Endothelial cell of umbilical vein (primary cell): ENCODE data around the gene CYP3A5. TPM values are rescaled to one million over a fixed set of nuclear protein-coding genes. Genes with fewer than 3 reads are reported as not detected.
"Not testable (repeated sequence)": the region's sequence is repeated elsewhere in the genome, so short reads cannot be mapped to it uniquely, and the experiment has no call there.

Experiments used
- BruUV-seq: library from RNA; stranded (reverse); fragments of 400-500 nt; replicated peaks from 2 replicates; lab custom pipeline; 2021; lab: Mats Ljungman, UMichigan
- CTCF ChIA-PET: fragments of 300-600, 350-600 bp; sonication (Branson Sonifier 250); formaldehyde crosslinking; loops from one replicate; lab custom pipeline; 2021; ENCODE audit warnings: antibody characterized with exemption, inconsistent platforms; lab: Charles Lee
- POLR2A ChIA-PET: fragments of 300-600, 350-600 bp; sonication (Branson Sonifier 250); formaldehyde crosslinking; loops from one replicate; lab custom pipeline; 2021; ENCODE audit warnings: antibody characterized with exemption, inconsistent platforms; lab: Charles Lee
- DNase-seq: peaks from one replicate; pipeline ENCODE4 v3.0.0-alpha.2; 2011; ENCODE audit warnings: low read depth, low spot score
- FAIRE-seq: peaks from 2 replicates; lab custom pipeline; 2011; peaks lifted over from hg19 to GRCh38; lab: Jason Lieb, UNC
- H2AFZ ChIP-seq: 2 replicates; pipeline ENCODE4 v1.6.0; 2012; ENCODE audit warnings: low read depth, low read length, control low read depth, inconsistent platforms
- H3K27ac ChIP-seq: 2 replicates; pipeline ENCODE4 v1.5.1; 2011; ENCODE audit warnings: low read depth, mild to moderate bottlenecking, control low read depth, low read length, moderate library complexity; ENCODE audit not compliant: insufficient read depth
- H3K27me3 ChIP-seq, 2 experiments: 2 replicates each; pipeline versions ENCODE4 v1.6.0 to v1.6.1; 2011; ENCODE audit warnings: low read length in 2 of 2, mixed read lengths in 1 of 2; ENCODE audit not compliant: control insufficient read depth in 2 of 2, insufficient read depth in 2 of 2
- H3K36me3 ChIP-seq, 2 experiments: 2 replicates in 1 of 2; 3 replicates in 1 of 2; pipeline ENCODE4 v1.5.1; 2011; ENCODE audit warnings: low read length in 2 of 2, mild to moderate bottlenecking in 1 of 2, moderate library complexity in 1 of 2; ENCODE audit not compliant: control insufficient read depth in 2 of 2, insufficient read depth in 2 of 2; ENCODE audit errors: extremely low read depth in 1 of 2
- H3K4me1 ChIP-seq: 3 replicates; pipeline ENCODE4 v1.5.1; 2011; ENCODE audit warnings: mild to moderate bottlenecking, low read length; ENCODE audit not compliant: control insufficient read depth, insufficient read depth; ENCODE audit errors: extremely low read depth
- H3K4me2 ChIP-seq: 2 replicates; pipeline ENCODE4 v1.6.1; 2011; ENCODE audit warnings: low read length, control low read depth, mixed read lengths; ENCODE audit not compliant: insufficient read depth
- H3K4me3 ChIP-seq, 3 experiments: fragments of 200-600 bp in 1 of 3; sonication (generic), shearing (Covaris generic) in 1 of 3; replicated peaks in 1 of 3; 2 replicates each; pipeline ENCODE4 v1.5.1; 2011 to 2016; ENCODE audit warnings: control low read depth in 3 of 3, low read length in 3 of 3, mild to moderate bottlenecking in 2 of 3, inconsistent platforms in 1 of 3, low read depth in 1 of 3, moderate library complexity in 1 of 3; ENCODE audit not compliant: insufficient read depth in 1 of 3
- H3K79me2 ChIP-seq: 2 replicates; pipeline ENCODE4 v1.6.0; 2012; ENCODE audit warnings: low read length, inconsistent platforms; ENCODE audit not compliant: control insufficient read depth, insufficient read depth
- H3K9ac ChIP-seq: replicated peaks from 2 replicates; pipeline ENCODE3; 2011; ENCODE audit warnings: low read length, control low read depth; ENCODE audit not compliant: insufficient read depth; ENCODE audit errors: extremely low read depth
- H3K9me1 ChIP-seq: replicated peaks from 3 replicates; pipeline ENCODE4 v1.6.0; 2011; ENCODE audit warnings: mild to moderate bottlenecking, low read length; ENCODE audit not compliant: control insufficient read depth, insufficient read depth; ENCODE audit errors: extremely low read depth
- H3K9me3 ChIP-seq: replicated peaks from 2 replicates; pipeline ENCODE4 v1.5.1; 2012; ENCODE audit warnings: low read length, inconsistent platforms; ENCODE audit not compliant: control insufficient read depth, insufficient read depth
- H4K20me1 ChIP-seq: replicated peaks from 2 replicates; pipeline ENCODE3; 2011; ENCODE audit warnings: mild to moderate bottlenecking, low read length; ENCODE audit not compliant: control insufficient read depth, insufficient read depth; ENCODE audit errors: extremely low read depth
- CTCF ChIP-seq, 2 donors: IDR thresholded peaks; 1 replicate in 1 of 2; 2 replicates in 1 of 2; pipeline ENCODE4 v1.5.1; 2011; ENCODE audit warnings: low read length in 2 of 2, mild to moderate bottlenecking in 2 of 2, moderate library complexity in 2 of 2, control low read depth in 1 of 2, inconsistent platforms in 1 of 2, low read depth in 1 of 2; ENCODE audit not compliant: insufficient read depth in 1 of 2; ENCODE audit errors: extremely low read depth in 1 of 2
- EZH2 ChIP-seq: IDR thresholded peaks from 2 replicates; pipeline ENCODE4 v1.6.1; 2012; ENCODE audit warnings: borderline replicate concordance, low read depth, mild to moderate bottlenecking, moderate library complexity, low read length, inconsistent platforms; ENCODE audit not compliant: severe bottlenecking
- GATA2 ChIP-seq: IDR thresholded peaks from 2 replicates; pipeline ENCODE4 v1.7.0; 2011; ENCODE audit warnings: low read depth, mild to moderate bottlenecking, moderate library complexity, mixed read lengths, low read length; ENCODE audit not compliant: insufficient read length, insufficient read depth
- JUN ChIP-seq: IDR thresholded peaks from 2 replicates; pipeline ENCODE4 v1.6.1; 2011; ENCODE audit warnings: borderline replicate concordance, low read depth; ENCODE audit not compliant: insufficient read length, insufficient read depth
- MYC ChIP-seq: IDR thresholded peaks from one replicate; pipeline ENCODE4 v1.6.1; 2011; ENCODE audit warnings: mild to moderate bottlenecking, low read depth, low read length
- POLR2A ChIP-seq: IDR thresholded peaks from 2 replicates; pipeline ENCODE4 v1.6.1; 2012; ENCODE audit warnings: low read depth, mild to moderate bottlenecking, control low read depth, low read length
- dilution Hi-C: fragments of 300-500 bp; cut with MboI; formaldehyde crosslinking; loops from one replicate; pipeline ENCODE4 v1.15.0; 2019; ENCODE audit warnings: low sequenced_read_pairs; ENCODE audit not compliant: extremely low pct_ligation_motif_present
- intact Hi-C: fragments of 100-400 bp; cut with micrococcal nuclease; formaldehyde crosslinking; loops from one replicate; pipeline ENCODE4 v1.10.0; 2022
- polyA plus RNA-seq, 4 experiments: library from polyadenylated mRNA; depleted of rRNA in 3 of 4; stranded (reverse) in 3 of 4; unstranded in 1 of 4; fragments of >200 nt; gene quantifications; 2 replicates each; pipeline versions ENCODE4 v1.2.1 to v1.2.3, GENCODE V29; 2011 to 2012; ENCODE audit warnings: missing spikeins in 1 of 4
- total RNA-seq: library from RNA; stranded (reverse); gene quantifications from 2 replicates; pipeline ENCODE4 v1.2.3, GENCODE V29; 2021
- TF ChIP-seq, protein P1 (sequence below): IDR thresholded peaks from 2 replicates; pipeline ENCODE4 v1.6.1; 2011; ENCODE audit not compliant: insufficient read depth, insufficient read length

CYP3A5 gene
- total and polyA plus RNA-seq, 2 donors (not counting 3 experiments of a cell fraction or from before 2014, with no cell fraction given) = not detected

DNA sequence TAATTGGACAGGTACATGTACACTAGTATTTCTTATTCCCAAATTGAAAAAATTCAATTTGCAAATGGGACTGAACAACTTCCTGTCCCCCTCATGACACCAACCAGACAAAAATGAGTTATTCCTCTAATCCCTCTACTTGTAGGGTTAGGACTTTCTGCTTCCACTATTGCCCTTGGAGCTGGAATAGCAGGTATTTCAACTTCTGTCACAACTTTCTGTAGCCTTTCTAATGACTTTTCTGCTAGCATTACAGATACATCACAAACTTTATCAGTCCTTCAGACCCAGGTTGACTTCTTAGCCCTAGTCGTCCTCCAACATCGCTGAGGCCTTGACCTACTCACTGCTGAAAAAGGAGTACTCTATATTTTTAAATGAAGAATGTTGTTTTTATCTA lies 48.8 kb upstream of the CYP3A5 start:
- CTCF ChIA-PET = no interaction called here
- H3K4me2 ChIP-seq = no peak overlapping the region

GRCh38 chr7:99723201-99723600 lies 43.4 kb upstream of the CYP3A5 start:
- FAIRE-seq, CTCF ChIA-PET, H3K27ac ChIP-seq, H3K4me2 ChIP-seq, POLR2A ChIA-PET, H3K36me3 ChIP-seq, H2AFZ ChIP-seq, H3K9me3 ChIP-seq, H3K4me3 ChIP-seq, BruUV-seq, H4K20me1 ChIP-seq, H3K9ac ChIP-seq, H3K9me1 ChIP-seq, H3K79me2 ChIP-seq, H3K4me1 ChIP-seq, dilution Hi-C loops, H3K27me3 ChIP-seq, DNase-seq, intact Hi-C loops: not testable (repeated sequence)

More for the DNA sequence above, 48.8 kb upstream of the CYP3A5 start:
- no peak overlapping the region for H2AFZ ChIP-seq
- DNase-seq (no peak), FAIRE-seq (no peak)
- H3K4me3 ChIP-seq = no peak overlapping the region
- H3K9ac ChIP-seq = no peak overlapping the region
- H4K20me1 ChIP-seq = no peaks in the 10 kb centered on the region
- H3K27me3 ChIP-seq = no peaks in the 10 kb centered on the region
- no peaks in the 10 kb centered on the region for H3K36me3 ChIP-seq
- no peak overlapping the region for H3K27ac ChIP-seq
- POLR2A ChIA-PET = no interaction called here
- TF ChIP-seq CTCF (IDR thresholded peaks at IDR 0.05; ENCODE audit: extremely low read depth in 1 of 2, insufficient read depth in 1 of 2, low read depth in 1 of 2, low read length in 2 of 2) (no peak), EZH2 (no peak), JUN (no peak), POLR2A (no peak), GATA2 (no peak), MYC (no peak)
- TF ChIP-seq, protein P1, sequence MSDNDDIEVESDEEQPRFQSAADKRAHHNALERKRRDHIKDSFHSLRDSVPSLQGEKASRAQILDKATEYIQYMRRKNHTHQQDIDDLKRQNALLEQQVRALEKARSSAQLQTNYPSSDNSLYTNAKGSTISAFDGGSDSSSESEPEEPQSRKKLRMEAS = no peak
- dilution Hi-C loops (no loop called here), intact Hi-C loops (no loop called here)
- no TSS peak for BruUV-seq
- H3K79me2 ChIP-seq = no peaks in the 10 kb centered on the region
- no peaks in the 10 kb centered on the region for H3K9me3 ChIP-seq
- H3K4me1 ChIP-seq = no peaks in the 10 kb centered on the region
- H3K9me1 ChIP-seq = no peaks in the 10 kb centered on the region
